ENCODE results near the gene NLGN1.

NLGN1 gene

DNA sequence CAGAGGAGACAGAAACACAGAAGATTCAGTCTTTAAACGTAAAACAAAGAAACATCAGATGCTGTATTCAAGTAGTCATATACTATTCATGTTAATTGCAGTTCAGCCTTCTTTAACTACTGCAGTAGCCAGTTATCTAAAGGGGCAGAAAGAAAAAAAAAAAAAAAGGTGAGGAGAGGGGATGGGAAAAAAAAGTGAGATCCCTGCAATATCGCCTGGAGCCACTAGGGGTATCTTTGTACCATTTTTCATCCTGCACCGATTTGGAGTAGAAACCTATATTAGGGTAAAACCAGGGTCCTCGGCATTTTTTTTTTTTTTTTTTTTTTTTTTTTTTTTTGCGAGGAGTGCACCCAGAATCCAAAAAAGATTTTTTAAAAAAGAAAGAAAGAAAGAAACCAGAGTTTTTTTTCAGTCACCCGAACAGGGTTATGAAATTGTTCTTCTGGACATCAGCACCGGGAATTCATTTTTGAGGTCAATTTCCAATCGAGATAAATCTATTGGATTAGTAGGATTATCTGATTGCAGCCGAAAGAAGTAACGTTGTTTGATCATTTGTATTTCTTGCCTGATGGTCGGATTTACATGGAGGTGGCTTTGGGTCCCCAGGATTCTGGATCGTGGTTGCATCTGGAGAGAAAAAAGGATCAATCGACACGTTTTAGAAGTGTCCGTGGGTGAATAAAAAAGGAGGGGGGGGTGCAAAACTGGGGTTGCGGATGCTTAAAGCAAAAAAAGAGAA is 186.7 kb downstream of the NLGN1 start:
- no peak for DNase-seq (ENCODE audit: low read depth)
- TF ChIP-seq, protein P1, sequence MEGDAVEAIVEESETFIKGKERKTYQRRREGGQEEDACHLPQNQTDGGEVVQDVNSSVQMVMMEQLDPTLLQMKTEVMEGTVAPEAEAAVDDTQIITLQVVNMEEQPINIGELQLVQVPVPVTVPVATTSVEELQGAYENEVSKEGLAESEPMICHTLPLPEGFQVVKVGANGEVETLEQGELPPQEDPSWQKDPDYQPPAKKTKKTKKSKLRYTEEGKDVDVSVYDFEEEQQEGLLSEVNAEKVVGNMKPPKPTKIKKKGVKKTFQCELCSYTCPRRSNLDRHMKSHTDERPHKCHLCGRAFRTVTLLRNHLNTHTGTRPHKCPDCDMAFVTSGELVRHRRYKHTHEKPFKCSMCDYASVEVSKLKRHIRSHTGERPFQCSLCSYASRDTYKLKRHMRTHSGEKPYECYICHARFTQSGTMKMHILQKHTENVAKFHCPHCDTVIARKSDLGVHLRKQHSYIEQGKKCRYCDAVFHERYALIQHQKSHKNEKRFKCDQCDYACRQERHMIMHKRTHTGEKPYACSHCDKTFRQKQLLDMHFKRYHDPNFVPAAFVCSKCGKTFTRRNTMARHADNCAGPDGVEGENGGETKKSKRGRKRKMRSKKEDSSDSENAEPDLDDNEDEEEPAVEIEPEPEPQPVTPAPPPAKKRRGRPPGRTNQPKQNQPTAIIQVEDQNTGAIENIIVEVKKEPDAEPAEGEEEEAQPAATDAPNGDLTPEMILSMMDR (IDR thresholded peaks at IDR 0.05; ENCODE audit: control insufficient read depth, extremely low read depth, insufficient read depth): peak; percentile 39
- H3K4me3 ChIP-seq (ENCODE audit: low read depth, low read length): no peak overlapping the region

DNA sequence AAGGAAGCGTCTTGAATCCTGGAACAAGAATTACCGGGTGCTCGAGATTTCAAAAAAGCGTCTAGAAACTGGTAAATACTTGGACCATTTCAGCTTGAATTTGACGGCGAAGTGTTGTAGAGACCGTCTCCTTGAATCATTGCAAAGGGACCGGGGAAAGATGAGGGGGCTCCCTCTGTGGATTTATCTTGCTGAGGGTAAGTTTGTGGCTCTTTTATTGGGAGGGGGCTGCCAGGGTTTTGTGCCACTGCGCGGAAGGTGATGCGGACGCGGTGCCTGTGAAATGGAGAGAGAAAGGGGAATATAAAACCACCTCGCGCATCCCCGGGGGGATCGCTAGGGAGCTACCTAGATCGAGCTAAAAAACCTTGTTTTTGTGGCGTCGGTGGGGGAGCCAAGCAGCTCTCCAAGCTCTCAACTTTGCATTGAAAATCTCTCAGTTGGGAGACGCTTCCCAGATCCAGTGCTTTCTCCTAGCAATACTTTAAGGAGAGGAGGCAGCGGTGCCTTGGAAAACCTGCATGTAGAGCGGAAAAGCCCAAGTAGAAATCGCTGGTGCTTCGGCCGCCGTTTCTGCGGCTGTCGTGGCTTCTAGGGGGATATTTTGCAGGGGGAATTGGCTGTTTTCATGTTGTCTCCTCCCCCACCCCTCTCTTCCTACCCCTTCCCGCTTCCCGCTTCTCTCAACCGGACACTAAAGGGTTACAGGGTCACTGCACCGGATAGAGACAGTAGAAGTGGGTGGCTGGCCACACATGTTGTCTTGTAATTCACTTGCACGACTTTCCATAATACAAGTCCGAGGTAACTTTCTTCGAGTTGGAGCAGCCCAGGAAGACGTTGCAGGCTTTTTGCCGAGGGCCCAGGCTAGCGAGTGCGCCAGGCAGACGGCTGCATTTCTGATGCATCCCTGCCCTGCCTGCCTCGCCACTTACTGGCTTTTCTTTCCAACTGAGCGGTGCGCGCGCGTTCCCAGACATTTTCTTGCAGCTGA is 187.6 kb downstream of the NLGN1 start:
- TF ChIP-seq, protein P1 (IDR thresholded peaks at IDR 0.05; ENCODE audit: control insufficient read depth, extremely low read depth, insufficient read depth): no peak
- no peak for DNase-seq (ENCODE audit: low read depth)
- no peak overlapping the region for H3K4me3 ChIP-seq (ENCODE audit: low read depth, low read length)

DNA sequence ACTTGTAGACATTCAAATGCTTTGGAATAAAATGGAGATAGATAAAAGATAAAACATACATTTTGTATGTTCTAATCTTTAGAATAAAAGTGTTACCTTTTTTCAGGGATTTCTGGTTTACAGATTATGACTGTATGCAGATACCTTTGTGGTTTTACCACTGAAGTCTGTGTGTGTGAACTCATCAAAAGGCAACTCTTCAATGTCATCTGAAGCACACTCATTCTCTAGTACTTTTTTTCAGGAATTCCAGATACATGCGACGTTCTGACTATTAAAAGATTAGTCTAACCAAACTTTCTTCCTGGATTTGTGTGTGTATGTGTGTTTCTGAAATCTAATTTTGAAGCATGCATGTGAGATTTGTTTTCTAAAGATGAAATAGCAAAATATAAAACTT is 188.6 kb downstream of the NLGN1 start:
- TF ChIP-seq, protein P1 (IDR thresholded peaks at IDR 0.05; ENCODE audit: control insufficient read depth, extremely low read depth, insufficient read depth): no peak
- DNase-seq (ENCODE audit: low read depth): no peak
- no peak overlapping the region for H3K4me3 ChIP-seq (ENCODE audit: low read depth, low read length)

DNA sequence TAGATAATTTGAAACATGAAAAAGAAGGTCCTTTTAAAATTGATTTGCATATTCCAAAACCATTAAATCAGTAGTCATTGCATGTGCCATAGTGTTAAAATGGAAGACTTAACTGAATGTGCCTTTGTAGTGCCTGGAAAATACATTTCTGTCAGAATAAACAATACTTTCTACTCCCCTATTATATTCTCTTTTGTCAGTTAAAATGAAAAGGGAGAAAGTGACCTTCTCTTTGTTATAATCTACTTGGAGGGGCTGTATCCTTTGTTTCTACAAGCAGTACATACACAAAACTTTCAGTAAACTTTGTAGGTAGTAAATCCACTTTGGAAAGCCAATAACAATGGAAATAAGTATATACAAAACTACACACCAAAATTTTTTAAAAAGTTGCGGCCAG is 189.5 kb downstream of the NLGN1 start:
- TF ChIP-seq, protein P1 (IDR thresholded peaks at IDR 0.05; ENCODE audit: control insufficient read depth, extremely low read depth, insufficient read depth): no peak
- H3K4me3 ChIP-seq (ENCODE audit: low read depth, low read length): no peak overlapping the region
- DNase-seq (ENCODE audit: low read depth): no peak

DNA sequence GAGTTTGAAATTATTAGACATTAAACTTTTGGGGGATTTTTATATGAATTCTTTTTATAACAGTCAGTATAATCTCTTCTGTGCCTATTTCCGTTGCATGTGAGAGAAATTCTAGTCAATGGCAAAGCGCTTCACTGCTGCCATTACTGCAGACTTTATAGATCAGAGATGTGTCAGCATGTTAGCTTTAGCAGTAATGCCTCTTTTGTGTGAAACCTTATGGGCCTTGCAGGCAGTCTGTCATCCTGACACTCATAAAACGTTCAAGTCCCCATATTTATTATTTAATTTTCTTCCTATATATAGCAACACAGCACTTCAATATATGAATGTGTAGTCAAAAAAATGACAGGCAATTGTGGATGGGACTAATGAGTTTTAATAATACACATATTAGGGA is 191.0 kb downstream of the NLGN1 start:
- TF ChIP-seq, protein P1 (IDR thresholded peaks at IDR 0.05; ENCODE audit: control insufficient read depth, extremely low read depth, insufficient read depth): no peak
- no peak overlapping the region for H3K4me3 ChIP-seq (ENCODE audit: low read depth, low read length)
- no peak for DNase-seq (ENCODE audit: low read depth)

DNA sequence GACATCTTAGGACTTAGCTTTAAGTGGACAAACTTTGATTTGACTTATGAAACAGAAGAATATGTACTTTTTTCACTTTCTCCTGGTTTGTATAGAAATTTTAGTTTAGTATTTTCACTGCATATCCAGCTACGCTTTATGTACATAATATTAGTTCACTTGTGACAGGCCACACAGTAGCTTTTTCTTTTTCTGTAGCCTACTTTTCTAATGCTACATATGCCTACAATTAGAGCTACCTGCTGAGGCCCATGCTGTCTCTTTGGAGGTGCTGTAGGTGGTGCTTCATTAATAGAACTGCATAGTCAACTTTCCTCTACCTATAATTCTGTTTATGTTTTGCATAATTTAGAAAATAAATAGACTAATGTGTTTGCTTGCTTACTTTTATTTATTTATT is 191.6 kb downstream of the NLGN1 start:
- DNase-seq (ENCODE audit: low read depth): no peak
- TF ChIP-seq, protein P1 (IDR thresholded peaks at IDR 0.05; ENCODE audit: control insufficient read depth, extremely low read depth, insufficient read depth): no peak
- H3K4me3 ChIP-seq (ENCODE audit: low read depth, low read length): no peak overlapping the region
